Parathyroid adenoma (tissue), 2 donors: ENCODE measurements around the gene FNDC11.

Source experiments
- H2AFZ ChIP-seq: fragments of 300-600 bp; sonication (generic); one replicate; pipeline ENCODE4 v1.7.0; 2017; ENCODE audit warnings: antibody characterized with exemption, mild to moderate bottlenecking
- H3K27ac ChIP-seq: fragments of 300-600 bp; sonication (generic); one replicate; pipeline ENCODE4 v1.7.0; 2017
- H3K27me3 ChIP-seq: fragments of 300-600 bp; sonication (generic); one replicate; pipeline ENCODE4 v1.7.0; 2017; ENCODE audit warnings: low read length; ENCODE audit not compliant: control insufficient read depth, insufficient read depth
- H3K36me3 ChIP-seq: fragments of 300-600 bp; sonication (generic); one replicate; pipeline ENCODE4 v1.7.0; 2017; ENCODE audit warnings: low read length; ENCODE audit not compliant: control insufficient read depth, insufficient read depth
- H3K4me1 ChIP-seq: fragments of 300-600 bp; sonication (generic); one replicate; pipeline ENCODE4 v1.7.0; 2017; ENCODE audit warnings: control low read depth
- H3K4me2 ChIP-seq: fragments of 300-600 bp; sonication (generic); one replicate; pipeline ENCODE4 v1.7.0; 2017; ENCODE audit warnings: low read length
- H3K4me3 ChIP-seq: fragments of 300-600 bp; sonication (generic); one replicate; pipeline ENCODE4 v1.7.0; 2017; ENCODE audit warnings: low read depth, low read length
- H3K79me2 ChIP-seq: fragments of 300-600 bp; sonication (generic); one replicate; pipeline ENCODE4 v1.7.0; 2017; ENCODE audit warnings: control low read depth
- H3K9ac ChIP-seq: fragments of 300-600 bp; sonication (generic); one replicate; pipeline ENCODE4 v1.7.0; 2017; ENCODE audit warnings: mild to moderate bottlenecking
- H3K9me3 ChIP-seq: fragments of 300-600 bp; sonication (generic); one replicate; pipeline ENCODE4 v1.7.0; 2017; ENCODE audit warnings: low read length; ENCODE audit not compliant: control insufficient read depth
- CTCF ChIP-seq: fragments of 300-600 bp; sonication (generic); IDR thresholded peaks from one replicate; pipeline ENCODE4 v1.7.0; 2017; ENCODE audit warnings: antibody characterized with exemption, mild to moderate bottlenecking
- donor health status: primary hyperparathyroidism.

The FNDC11 gene

DNA sequence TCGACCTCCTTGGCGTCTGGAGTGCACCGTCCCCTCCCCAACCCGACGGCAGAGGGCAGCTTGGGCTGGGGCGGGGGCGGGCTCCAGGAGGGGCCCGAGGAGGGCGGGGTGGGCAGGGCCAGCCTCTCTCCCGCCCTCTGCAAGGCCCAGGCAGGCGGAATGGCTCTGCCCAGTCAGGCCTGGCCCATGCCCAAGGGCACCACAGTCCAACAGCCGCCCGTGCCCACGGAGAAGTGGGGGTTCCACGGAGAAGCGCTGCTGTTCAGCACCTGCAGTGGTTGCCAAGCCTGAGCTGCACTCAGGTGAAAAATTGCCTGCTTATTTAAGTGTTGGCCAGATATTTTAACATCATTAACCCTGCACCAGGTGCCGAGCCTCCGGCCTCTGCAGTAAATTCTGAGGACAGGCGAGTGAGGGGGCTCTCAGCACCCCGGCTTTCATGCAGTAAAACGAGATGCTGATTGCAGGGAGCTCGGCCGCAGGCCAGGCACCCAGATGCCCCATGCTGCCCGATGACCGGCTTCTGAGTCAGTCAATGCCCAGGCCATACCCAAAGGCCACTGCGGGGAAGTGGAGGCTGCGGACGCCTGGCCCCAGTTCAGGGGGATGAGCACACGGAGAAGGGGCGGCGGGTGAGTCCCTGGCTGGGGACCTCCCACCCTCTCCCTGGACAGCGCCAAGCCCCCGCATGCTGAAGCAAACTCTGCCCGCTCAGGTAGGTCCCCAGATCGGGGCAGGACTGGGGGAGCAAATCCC lies 6.1 kb upstream of the FNDC11 start, which contains the start of gene SRMS:
TSS of gene SRMS (minus strand) at position 25 of the 756 bp plus-strand sequence. CDS start 286 bp downstream, outside the sequence.
- H3K79me2 ChIP-seq = no peaks in the 10 kb centered on the region
- no peak within 1 kb of the TSS for H3K9ac ChIP-seq
- no peaks in the 10 kb centered on the region for H3K27me3 ChIP-seq
- no peak within 1 kb of the TSS for H3K27ac ChIP-seq
- no peaks in the 10 kb centered on the region for H3K9me3 ChIP-seq
- peaks cover 2% of the 10 kb centered on the region for H3K4me1 ChIP-seq
- H3K4me2 ChIP-seq = no peak within 1 kb of the TSS
- TF ChIP-seq CTCF = no peak
- H3K36me3 ChIP-seq = no peaks in the 10 kb centered on the region
- no peak within 1 kb of the TSS for H2AFZ ChIP-seq
- no peak within 1 kb of the TSS for H3K4me3 ChIP-seq

DNA sequence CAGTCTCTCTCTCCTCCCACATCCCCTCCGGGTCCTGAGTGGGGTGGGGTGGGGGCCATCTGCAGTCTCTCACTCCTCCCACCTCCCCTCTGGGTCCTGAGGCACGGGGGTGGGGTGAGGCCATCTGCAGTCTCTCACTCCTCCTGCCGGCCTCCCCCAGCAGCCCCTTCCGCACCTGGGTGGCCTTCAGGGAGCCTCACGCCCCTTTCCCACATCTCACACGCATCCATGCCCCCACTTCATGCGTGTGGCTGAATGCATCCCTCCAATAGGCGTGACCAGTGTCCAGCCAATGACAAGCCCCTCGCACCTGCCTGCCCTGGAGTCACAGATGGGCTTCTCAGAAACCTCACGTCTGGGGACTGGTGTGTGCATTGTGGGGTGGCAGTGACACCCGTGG lies 5.4 kb upstream of the FNDC11 start:
- TF ChIP-seq CTCF = no peak
- H3K27me3 ChIP-seq = no peaks in the 10 kb centered on the region

DNA sequence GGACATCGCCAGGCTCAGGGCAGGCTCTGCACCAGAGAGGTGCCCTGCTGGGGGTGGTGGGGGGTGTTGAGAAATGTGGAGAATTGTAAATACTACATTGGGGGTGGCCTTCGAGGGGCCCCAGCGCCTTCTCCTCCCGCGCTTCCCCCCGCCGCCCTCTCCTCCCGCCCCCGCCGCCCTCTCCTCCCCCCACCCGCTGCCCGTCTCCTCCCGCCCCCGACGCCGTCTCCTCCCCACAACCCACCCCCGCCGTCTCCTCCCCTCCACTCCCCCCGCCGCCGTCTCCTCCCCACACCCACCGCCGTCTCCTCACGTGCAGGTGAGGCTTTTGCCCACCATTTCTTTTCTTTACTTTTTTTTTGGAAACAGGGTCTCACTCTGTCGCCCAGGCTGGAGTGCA lies 4.9 kb upstream of the FNDC11 start:
- no peaks in the 10 kb centered on the region for H3K9me3 ChIP-seq
- H3K4me1 ChIP-seq = peaks cover 4% of the 10 kb centered on the region
- no peak for TF ChIP-seq CTCF
- no peak overlapping the region for H3K4me3 ChIP-seq
- H3K79me2 ChIP-seq = no peaks in the 10 kb centered on the region
- H3K9ac ChIP-seq = no peak overlapping the region
- H3K27me3 ChIP-seq = no peaks in the 10 kb centered on the region
- H3K4me2 ChIP-seq = no peak overlapping the region
- H3K36me3 ChIP-seq = no peaks in the 10 kb centered on the region
- no peak overlapping the region for H3K27ac ChIP-seq
- no peak overlapping the region for H2AFZ ChIP-seq

More for the DNA sequence above, 5.4 kb upstream of the FNDC11 start:
- Histone ChIP-seq H3K9me3 (no peaks in the 10 kb centered on the region), H3K4me3 (no peak overlapping the region), H3K4me1 (peaks cover 4% of the 10 kb centered on the region), H3K27ac (no peak overlapping the region), H3K36me3 (no peaks in the 10 kb centered on the region), H3K79me2 (no peaks in the 10 kb centered on the region), H3K4me2 (no peak overlapping the region), H3K9ac (no peak overlapping the region), H2AFZ (no peak overlapping the region)

DNA sequence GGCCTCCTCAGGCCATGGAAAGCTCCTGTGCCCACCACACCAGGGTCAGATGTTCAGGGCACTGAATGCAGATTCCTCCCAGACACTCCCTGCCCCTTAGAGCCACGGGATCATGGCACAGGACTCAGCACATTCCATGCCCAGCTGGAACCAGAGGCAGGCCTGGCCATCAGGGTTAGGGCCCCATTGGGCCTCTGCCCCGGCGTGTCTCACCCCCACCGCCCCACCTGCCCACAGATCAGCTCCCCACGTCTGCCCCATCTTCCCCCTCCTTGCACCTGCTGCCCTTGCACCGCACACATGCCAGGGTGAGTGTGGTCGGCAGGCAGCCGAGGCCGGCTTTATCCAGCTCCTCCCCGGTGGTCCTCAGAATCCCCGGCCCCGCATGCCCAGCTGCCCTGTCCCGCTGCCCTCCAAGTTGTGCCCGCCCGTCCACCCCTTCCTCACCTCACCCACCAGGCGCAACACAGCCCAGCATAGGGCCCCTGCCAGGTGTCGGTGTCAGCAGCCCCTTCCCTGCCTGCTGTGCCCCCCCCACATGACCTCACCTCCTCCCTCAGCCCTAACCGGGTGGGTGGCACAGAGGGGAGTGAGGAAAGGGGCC lies 4.2 kb upstream of the FNDC11 start:
- Histone ChIP-seq H2AFZ (no peak overlapping the region), H3K36me3 (no peaks in the 10 kb centered on the region), H3K27ac (no peak overlapping the region), H3K79me2 (no peaks in the 10 kb centered on the region), H3K27me3 (no peaks in the 10 kb centered on the region), H3K4me1 (peaks cover 4% of the 10 kb centered on the region), H3K4me3 (no peak overlapping the region), H3K4me2 (no peak overlapping the region), H3K9me3 (no peaks in the 10 kb centered on the region), H3K9ac (no peak overlapping the region)
- TF ChIP-seq CTCF = no peak

DNA sequence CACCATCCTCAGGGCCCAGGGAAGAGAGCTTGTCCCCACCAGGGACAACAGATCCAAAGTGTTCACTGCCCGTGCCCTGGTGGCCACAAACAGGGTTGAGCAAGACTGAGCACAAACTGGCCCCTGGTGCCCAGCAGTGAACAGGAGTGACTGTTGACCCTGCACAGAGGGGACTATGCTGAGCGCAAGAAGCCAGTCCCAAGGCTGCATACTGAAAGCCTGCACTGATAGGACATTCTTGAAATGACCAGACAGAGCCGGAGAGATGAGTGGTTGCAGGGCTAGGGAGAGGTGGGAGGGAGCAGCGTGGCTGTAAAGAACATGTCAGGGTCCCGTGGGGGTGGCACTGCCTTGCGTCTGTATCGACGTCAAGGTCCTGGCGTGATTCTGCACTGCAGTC lies 2.9 kb upstream of the FNDC11 start:
- Histone ChIP-seq H3K27ac (no peak overlapping the region), H3K36me3 (no peaks in the 10 kb centered on the region), H3K9ac (no peak overlapping the region), H3K4me2 (no peak overlapping the region), H3K4me3 (no peak overlapping the region), H3K9me3 (no peaks in the 10 kb centered on the region), H3K4me1 (peaks cover 4% of the 10 kb centered on the region), H2AFZ (no peak overlapping the region), H3K79me2 (no peaks in the 10 kb centered on the region), H3K27me3 (no peaks in the 10 kb centered on the region)
- TF ChIP-seq CTCF = no peak
